Upper lobe of left lung (tissue), 4 donors: ENCODE data around the gene CTXN3.

Experiments
- CTCF ChIP-seq, 6 experiments: fragments of 450-650 bp in 4 of 6; fragments of 200-600 bp in 2 of 6; sonication (generic) in 2 of 6; IDR thresholded peaks; one replicate each; pipeline ENCODE4 v1.5.1; 2016 to 2019; ENCODE audit warnings: antibody characterized with exemption in 6 of 6
- POLR2A ChIP-seq, 4 donors: fragments of 450-650 bp; IDR thresholded peaks; one replicate each; pipeline ENCODE4 v1.5.1; 2016 to 2017; ENCODE audit warnings: antibody characterized with exemption in 4 of 4, mild to moderate bottlenecking in 2 of 4
- POLR2AphosphoS5 ChIP-seq, 2 donors: sonication (generic); formaldehyde crosslinking; IDR thresholded peaks; one replicate each; pipeline ENCODE4 v1.5.1; 2017; ENCODE audit warnings: antibody characterized with exemption in 2 of 2

DNA sequence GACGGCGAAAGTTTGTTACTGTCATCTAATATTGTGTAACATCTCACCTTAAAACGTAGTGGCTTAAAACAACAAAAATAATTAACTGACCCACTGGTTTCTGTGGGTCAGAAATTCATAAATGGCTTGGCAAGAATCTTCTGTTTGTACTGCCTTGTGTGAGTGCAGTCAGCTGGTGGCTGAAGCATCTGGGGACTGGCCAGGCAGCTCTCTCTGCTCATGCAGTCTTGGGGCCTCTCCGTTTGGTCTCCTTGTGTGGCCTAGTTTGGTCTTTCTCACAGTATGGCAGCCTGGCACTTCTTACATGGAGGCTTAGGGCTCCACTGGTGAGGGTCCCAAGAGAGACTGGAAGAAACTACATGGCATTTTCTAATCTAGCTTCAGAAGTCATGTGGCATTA, 49.0 kb upstream of the CTXN3 start:
- TF ChIP-seq CTCF (IDR thresholded peaks at IDR 0.05) (no peak), POLR2AphosphoS5 (IDR thresholded peaks at IDR 0.05) (no peak), POLR2A (IDR thresholded peaks at IDR 0.05) (no peak)
